Adrenal gland (tissue), 12 donors: Measurements from ENCODE around the gene NBPF26. TPM values are rescaled to one million over a fixed set of nuclear protein-coding genes. Genes with fewer than 3 reads are reported as not detected.

Experiments
- polyA plus RNA-seq, 3 donors: library from polyadenylated mRNA; stranded (reverse); fragments of 200-250 nt in 2 of 3; fragments of 350-450 nt in 1 of 3; fragmentation: Illumina TruSeq in 1 of 3; extraction: RNeasy Lipid Tissue Mini Kit (QIAGEN cat#74804) in 1 of 3; gene quantifications; one replicate each; pipeline ENCODE4 v1.2.3, GENCODE V29; 2013 to 2014
- small RNA-seq, 2 donors: library from RNA; depleted of rRNA; stranded (forward); fragments of <200 nt; gene quantifications; one replicate each; pipeline ENCODE3, GENCODE V24; 2016
- total RNA-seq, 9 donors: library from RNA; depleted of rRNA in 4 of 9; stranded (reverse); fragments of >200 nt in 4 of 9; fragments of 120-200 nt in 1 of 9; fragmentation: NEBNext Ultra II Directional in 1 of 9; extraction: Animal tissue kit (Norgen Biotek cat#: 25700) in 1 of 9; gene quantifications; one replicate each; pipeline versions ENCODE4 v1.1.0 to v1.2.4, GENCODE V29; 2013 to 2023
- donor health status: healthy with polysubstance abuse.
- donor health status: Bipolar disorder and iron deficiency.
- donor health status: DM: yes; HTN: yes; CAD: no.
- donor health status: DM: no; HTN: no; CAD: no.
- donor health status: DM: no; HTN: no; CAD: no.
- donor health status: DM: yes; HTN: yes; CAD: no.

NBPF26 gene
- total and polyA plus RNA-seq, 12 donors: 1.9 to 31.4 (median 8.9) TPM

Small RNA genes within 50 kb of the gene (small RNA-seq; reads per million reads assigned to genes)
- 0 to 0.59 reads per million in 2 donors for gene RNVU1-19

Other genes starting within 250 kb of the NBPF26 start
- not detected for gene PPIAL4A, start 165.8 kb downstream of the NBPF26 start, total RNA-seq
- not detected for gene PPIAL4A, start 165.8 kb downstream of the NBPF26 start, polyA plus RNA-seq